Measurements from ENCODE around the gene ZFYVE28.
A peak's percentile ranks its signal among the peaks of the same experiment; 100 is the strongest.
"Not testable (repeated sequence)": the region's sequence is repeated elsewhere in the genome, so short reads cannot be mapped to it uniquely, and the experiment has no call there.

Gene ZFYVE28

DNA sequence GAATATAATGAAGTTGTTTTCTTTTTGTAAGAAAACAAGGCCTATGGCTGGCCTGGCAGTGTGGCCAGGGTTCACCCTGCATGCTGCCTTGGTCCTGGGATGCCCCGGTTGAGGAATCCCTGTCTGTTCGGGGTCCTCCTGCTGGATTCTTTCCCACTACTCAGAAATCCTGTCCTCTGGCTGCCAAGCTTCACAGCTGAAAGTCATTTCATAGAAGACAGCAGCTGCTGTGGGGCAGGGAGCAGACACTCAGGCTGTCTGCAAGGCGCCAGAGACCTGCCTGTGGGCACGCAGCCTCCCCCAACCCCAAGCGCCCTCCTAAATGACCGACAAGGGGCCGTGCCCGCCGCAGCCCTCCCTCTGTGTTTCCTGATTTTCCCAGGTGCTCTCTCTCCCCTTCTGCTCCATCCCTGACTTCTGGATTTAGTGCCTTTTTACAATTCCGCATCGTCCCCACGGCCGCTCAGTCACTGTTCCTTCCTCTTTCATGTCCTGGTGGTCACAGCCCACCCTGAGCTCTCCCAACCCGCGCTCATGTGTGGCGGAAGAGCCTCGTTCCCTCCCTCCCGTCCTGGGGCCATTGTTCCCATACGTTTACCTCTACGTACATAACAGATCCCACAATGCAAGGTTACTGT is 27.5 kb downstream of the ZFYVE28 start:
- no peak for DNase-seq (ENCODE audit: low read depth, low spot score)

GRCh38 chr4:2390146-2390545 is 28.3 kb downstream of the ZFYVE28 start:
- DNase-seq (ENCODE audit: low read depth, low spot score), result peak; percentile 62

DNA sequence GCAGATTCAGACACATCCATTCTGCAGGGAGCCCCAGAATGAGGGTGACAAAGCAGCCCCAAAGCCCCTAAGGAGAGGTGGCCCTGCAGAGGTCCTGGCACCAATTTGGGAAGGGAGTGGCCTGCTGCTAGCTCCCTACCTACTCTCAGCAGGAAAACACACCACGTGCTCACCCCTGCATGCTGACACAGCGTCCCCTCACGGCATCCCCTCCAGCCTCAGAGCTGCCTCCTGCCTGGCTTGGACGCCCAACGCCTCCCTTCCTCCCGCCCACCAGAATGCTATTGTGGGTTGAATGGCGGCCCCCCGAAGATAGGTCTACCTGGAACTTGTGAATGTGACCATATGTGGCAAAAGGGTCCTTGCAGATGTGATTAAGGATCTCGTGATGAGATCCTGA is 28.8 kb downstream of the ZFYVE28 start:
- DNase-seq (ENCODE audit: low read depth, low spot score), result no peak

DNA sequence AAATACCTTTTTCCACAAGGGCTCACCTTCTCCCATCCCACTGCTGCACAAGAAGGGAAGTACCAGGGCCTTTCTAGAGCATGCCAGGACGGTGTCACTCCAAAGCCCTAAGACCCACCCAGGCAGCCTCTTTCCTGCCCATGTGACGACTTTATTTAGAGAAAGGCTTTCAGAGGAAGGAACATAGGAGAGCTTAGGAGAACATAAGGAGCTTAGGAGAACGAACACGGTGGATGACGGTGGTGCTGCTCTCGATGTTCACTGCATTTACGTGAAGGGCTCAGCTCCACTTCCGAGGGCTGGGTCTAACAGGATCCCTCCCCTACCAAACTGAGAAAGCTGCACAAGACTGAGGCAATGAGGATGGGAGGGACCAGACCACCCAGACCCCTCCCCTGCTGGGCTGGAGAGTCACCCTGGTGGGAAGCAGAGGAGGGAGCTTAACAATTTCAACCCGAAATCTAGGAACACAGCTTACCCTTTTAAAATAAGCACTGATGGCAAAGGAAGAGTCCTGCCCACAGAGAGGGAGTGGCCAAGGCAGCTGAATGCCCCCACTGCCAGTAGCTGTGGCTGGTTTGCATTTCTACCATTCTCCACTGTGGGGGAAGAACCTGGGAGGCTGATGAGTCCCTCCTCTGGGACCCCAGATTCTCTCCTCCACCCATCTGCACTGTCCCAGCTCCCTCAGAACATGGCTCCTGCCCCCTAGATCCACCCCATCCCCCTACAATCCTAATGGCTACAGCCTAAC is 29.8 kb downstream of the ZFYVE28 start:
- DNase-seq (ENCODE audit: low read depth, low spot score), result no peak

- DNase-seq (ENCODE audit: low read depth, low spot score), result no peak
These were observed 30.6 kb downstream of the ZFYVE28 start for GRCh38 chr4:2387829-2388228.

- DNase-seq (ENCODE audit: low read depth, low spot score), result no peak
These were observed 31.2 kb downstream of the ZFYVE28 start for GRCh38 chr4:2387218-2387617.

DNA sequence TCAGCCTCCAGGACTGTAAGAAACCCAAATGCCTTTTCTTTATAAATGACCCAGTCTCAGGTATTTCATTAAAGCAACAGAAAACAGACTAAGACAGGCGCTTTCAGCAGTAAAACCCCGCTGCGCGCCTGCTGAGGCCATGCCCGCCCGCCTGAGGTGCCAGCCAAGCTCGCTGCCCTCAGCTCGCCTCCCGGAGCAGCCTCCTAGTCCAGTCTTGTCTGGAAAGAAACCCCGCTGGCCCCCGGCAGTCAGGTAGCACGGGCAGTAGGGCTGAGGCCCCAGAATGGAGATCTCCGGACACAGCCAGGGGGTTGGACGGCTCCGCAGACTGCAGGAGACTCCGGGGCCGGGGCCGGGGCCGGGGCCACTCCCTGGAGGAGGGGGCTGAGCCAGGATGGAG is 31.7 kb downstream of the ZFYVE28 start:
- no peak for DNase-seq (ENCODE audit: low read depth, low spot score)

GRCh38 chr4:2385516-2385915 is 32.9 kb downstream of the ZFYVE28 start:
- no peak for DNase-seq (ENCODE audit: low read depth, low spot score)

- DNase-seq (ENCODE audit: low read depth, low spot score), result no peak
These were observed 34.2 kb downstream of the ZFYVE28 start for GRCh38 chr4:2384245-2384644.

DNA sequence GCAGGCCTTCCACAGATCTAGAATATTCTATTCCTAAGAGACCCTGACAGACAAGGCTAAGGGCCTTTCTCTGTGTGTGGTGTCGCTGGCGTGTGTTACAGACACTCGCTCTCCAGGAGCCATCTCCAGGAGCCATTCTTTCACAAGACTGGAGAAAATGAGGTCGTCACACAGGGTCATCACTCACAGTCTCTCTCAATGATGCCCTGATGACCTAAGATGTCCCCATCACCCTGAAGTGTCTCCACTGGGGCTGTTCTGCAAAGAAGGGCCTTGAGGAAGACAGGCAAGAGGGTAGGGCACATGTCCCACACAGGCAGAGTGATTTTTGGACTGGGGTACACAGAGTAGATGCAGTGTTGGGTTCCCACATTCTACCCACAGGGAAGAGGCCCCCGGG is 34.7 kb downstream of the ZFYVE28 start:
- no peak for DNase-seq (ENCODE audit: low read depth, low spot score)

- DNase-seq (ENCODE audit: low read depth, low spot score), result not testable (repeated sequence)
These were observed 35.2 kb downstream of the ZFYVE28 start for GRCh38 chr4:2383220-2383631.

DNA sequence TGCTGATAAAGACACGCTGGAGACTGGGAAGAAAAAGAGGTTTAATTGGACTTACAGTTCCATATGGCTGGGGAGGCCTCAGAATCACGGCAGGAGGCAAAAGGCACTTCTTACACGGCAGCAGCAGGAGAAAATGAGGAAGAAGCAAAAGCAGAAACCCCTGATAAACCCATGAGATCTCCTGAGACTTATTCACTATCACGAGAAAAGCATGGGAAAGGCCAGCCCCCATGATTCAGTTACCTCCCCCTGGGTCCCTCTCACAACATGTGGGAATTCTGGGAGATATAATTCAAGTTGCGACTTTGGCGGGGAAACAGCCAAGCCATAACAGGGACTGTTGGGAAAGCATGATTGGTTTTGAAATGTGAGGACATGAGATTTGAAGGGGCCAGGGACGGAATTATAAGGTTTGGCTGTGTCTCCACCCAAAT is 35.7 kb downstream of the ZFYVE28 start:
- not testable (repeated sequence) for DNase-seq (ENCODE audit: low read depth, low spot score)

DNA sequence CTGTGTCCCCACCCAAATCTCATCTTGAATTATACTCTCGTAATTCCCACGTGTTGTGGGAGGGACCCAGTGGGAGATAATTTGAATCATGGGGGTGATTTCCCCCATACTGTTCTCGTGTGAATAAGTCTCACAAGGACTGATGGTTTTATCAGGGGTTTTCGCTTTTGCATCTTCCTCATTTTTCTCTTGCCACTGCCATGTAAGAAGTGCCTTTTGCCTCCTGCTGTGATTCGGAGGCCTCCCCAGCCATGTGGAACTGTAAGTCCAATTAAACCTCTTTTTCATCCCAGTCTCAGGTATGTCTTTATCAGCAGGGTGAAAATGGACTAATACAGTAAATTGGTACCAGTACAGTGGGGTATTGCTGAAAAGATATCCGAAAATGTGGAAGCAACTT is 37.9 kb downstream of the ZFYVE28 start:
- not testable (repeated sequence) for DNase-seq (ENCODE audit: low read depth, low spot score)

- no peak for DNase-seq (ENCODE audit: low read depth, low spot score)
These were observed 39.5 kb downstream of the ZFYVE28 start for GRCh38 chr4:2378898-2379297.

DNA sequence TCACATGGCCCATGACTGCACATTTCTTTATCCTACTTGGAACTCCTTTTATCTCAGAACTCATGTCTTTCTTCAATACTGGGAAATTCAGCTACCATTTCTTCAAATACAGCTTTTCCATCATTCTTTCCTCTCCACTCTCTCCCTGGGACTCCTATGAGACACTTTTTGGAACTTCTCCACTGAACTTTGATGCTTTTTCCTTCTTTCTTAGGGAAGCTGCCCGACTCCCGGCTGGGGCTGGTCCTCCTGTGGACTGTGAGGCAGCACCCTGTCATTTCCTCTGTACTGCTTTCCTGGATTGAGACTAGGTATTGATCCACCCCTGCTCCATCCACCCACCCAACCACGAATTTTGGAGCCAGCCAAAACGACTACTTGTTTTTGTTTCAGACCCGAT is 40.0 kb downstream of the ZFYVE28 start:
- no peak for DNase-seq (ENCODE audit: low read depth, low spot score)

DNA sequence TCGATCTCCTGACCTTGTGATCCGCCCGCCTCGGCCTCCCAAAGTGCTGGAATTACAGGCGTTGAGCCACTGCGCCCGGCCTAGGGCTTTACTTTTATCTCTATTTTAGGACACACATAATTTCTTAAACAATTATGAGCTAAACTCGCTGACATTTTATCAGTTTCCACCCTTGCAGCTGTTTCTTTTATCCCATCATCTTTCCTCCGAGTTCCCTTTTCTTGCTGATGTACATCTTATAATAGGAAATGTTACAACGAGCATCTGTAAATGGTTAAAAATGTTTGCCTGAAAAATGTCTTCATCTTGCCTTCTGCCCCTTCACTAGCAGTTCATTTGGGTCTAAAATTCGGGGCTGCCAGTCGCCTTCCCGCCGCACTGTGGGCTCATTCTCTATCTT is 41.2 kb downstream of the ZFYVE28 start:
- no peak for DNase-seq (ENCODE audit: low read depth, low spot score)

- DNase-seq (ENCODE audit: low read depth, low spot score), result no peak
These were observed 43.0 kb downstream of the ZFYVE28 start for GRCh38 chr4:2375427-2375826.

GRCh38 chr4:2373532-2373931 is 44.9 kb downstream of the ZFYVE28 start:
- no peak for DNase-seq (ENCODE audit: low read depth, low spot score)

DNA sequence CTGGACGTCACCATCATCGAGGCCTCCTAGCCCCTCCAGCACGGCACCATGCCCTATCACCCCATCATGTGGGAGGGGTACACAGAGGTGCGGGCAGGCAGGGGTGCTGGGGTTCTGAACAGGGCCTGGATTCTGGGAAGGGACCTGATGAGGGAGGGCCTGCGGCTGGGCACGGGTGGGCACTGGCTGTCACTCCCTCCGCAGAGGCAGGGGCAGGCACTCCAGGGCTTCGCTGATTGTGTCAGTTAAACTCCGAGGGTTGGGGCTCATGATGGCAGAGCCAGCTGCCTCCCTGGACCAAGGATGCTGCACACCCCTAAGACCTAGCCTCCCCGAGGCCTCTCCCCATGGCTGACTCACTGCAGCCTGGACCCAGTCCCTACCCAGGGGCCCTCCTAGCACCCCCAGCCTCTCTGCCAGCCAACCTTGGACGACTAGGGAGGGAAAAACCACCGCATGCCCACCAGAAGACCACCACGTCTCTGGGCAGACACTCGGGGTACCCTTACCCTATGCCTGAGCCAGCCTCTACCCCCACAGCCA is 45.9 kb downstream of the ZFYVE28 start:
- DNase-seq (ENCODE audit: low read depth, low spot score), result no peak

DNA sequence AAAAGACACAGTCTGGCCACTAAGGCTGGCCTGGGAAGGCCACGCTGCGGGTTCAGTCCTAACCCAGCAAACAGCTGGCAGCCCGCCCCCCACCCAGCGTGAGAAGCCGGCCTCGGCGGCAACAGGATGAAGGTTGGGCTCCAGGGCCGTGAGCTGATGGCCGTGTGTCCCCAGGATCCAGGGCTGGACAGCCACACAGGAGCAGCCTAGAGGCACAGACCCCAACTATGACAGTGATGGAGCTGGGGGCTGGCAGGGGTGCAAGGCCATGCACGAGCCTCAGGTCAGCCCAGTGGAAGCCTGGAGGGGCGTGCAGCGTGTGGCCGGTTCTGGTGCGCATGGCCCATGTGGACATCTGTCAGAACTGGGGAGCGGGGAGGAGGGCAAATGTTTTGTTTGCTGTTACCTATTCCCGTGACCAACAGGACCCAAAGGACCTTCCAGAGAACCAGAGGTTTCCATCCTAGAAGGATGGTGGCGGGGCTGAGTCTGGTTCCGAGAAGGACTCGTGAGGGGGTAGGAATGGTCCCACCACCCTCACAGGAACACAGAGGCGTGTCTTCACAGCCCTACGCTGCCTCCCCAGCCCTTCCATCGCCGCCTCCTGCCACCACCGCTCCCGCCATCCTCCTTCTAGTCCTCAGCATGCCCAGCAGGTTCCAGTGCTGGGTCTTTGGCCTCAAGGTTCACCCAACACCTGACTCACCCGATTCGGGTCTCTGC is 46.5 kb downstream of the ZFYVE28 start:
- DNase-seq (ENCODE audit: low read depth, low spot score), result no peak

DNA sequence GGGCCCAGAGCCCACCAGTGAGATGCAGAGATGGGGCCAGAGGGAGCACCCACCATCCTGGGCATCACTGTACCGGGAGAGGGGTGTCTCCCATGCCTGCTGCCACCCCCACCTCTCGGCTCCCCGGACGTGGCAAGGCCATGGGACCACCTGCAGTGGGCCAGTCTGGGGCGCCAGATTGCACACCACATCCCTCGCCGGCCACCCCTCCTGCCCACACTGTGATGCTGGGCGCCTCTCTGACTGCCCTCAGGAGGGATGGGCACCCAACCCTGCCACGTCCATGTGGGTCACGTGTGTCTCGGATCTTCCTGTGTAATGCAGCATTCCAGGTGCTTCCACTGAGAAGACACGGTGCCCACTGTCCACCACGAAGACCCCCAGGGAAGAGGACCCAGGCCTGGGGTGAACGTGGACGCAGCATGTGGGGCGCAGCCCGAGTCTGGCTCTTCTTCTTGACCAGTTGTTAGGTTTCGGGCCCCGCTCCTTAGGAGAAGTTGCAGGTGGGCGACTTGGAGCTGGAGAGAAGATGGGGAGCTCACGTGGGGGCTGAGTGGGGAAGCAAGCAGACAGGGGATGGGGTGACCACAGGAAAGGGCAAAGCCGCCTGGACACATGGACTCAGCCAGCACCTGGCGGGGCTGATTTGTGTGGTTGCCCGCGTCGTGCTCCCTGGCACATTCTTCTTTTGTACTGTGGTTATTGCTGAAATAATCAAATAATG is 47.7 kb downstream of the ZFYVE28 start:
- DNase-seq (ENCODE audit: low read depth, low spot score), result no peak
